K562 (cell line): Measurements from ENCODE around the gene SNCB. TPM values are rescaled to one million over a fixed set of nuclear protein-coding genes. Genes with fewer than 3 reads are reported as not detected.

Experiments used
- ATAC-seq: fragments of 200-7000 bp; cut with Tn5 transposase; 3 replicates; pipeline ENCODE4 v1.9.1; 2020; ENCODE audit warnings: moderate library complexity
- BruUV-seq: library from RNA; stranded (reverse); fragments of 400-500 nt; replicated peaks from 2 replicates; lab custom pipeline; 2021; lab: Mats Ljungman, UMichigan
- CTCF ChIA-PET: fragments of 300-600 bp; formaldehyde crosslinking; extraction: SDS; loops from one replicate; lab custom pipeline; 2021; ENCODE audit warnings: low intra/inter-chr PET ratio; lab: Yijun Ruan, JAX
- POLR2A ChIA-PET: fragments of 300-600, 350-650 bp; sonication (Branson Sonifier 250); formaldehyde crosslinking; extraction: SDS; loops from one replicate; lab custom pipeline; 2021; ENCODE audit warnings: antibody characterized with exemption, inconsistent platforms; lab: Yijun Ruan, JAX
- DNase-seq, 4 experiments: peaks; one replicate each; pipeline versions ENCODE4 v3.0.0 to v3.0.0-alpha.2; 2011 to 2018; ENCODE audit warnings: low spot score in 3 of 4, mixed read lengths in 3 of 4; ENCODE audit errors: extremely low read depth in 1 of 4
- FAIRE-seq: peaks from 2 replicates; lab custom pipeline; 2011; peaks lifted over from hg19 to GRCh38; lab: Jason Lieb, UNC
- H2AFZ ChIP-seq: 2 replicates; pipeline ENCODE4 v1.6.0; 2011; ENCODE audit warnings: low read depth, low read length, control low read depth, inconsistent platforms
- H3K27ac ChIP-seq: fragments of 200-600 bp; 3 replicates; pipeline ENCODE4 v1.8.0; 2011; ENCODE audit warnings: low read depth, mild to moderate bottlenecking, control low read depth, inconsistent platforms, low read length, moderate library complexity, mixed read lengths; ENCODE audit errors: extremely low read depth
- H3K27me3 ChIP-seq, 2 experiments: fragments of 300-600 bp in 1 of 2; 2 replicates in 1 of 2; 3 replicates in 1 of 2; pipeline versions ENCODE4 v1.6.0 to v1.8.0; 2011; ENCODE audit warnings: inconsistent platforms in 2 of 2, low read length in 2 of 2, mild to moderate bottlenecking in 1 of 2, mixed read lengths in 1 of 2, moderate library complexity in 1 of 2; ENCODE audit not compliant: control insufficient read depth in 2 of 2, insufficient read depth in 2 of 2
- H3K36me3 ChIP-seq: fragments of 300-600 bp; 3 replicates; pipeline ENCODE4 v1.8.0; 2011; ENCODE audit warnings: mild to moderate bottlenecking, low read length, inconsistent platforms; ENCODE audit not compliant: control insufficient read depth, insufficient read depth
- H3K4me1 ChIP-seq, 2 experiments: fragments of 200-600 bp in 1 of 2; replicated peaks in 1 of 2; 2 replicates in 1 of 2; 3 replicates in 1 of 2; pipeline versions ENCODE4 v1.5.1 to v1.8.0; 2011; ENCODE audit warnings: inconsistent platforms in 2 of 2, low read length in 2 of 2, mild to moderate bottlenecking in 1 of 2, mixed read lengths in 1 of 2, moderate library complexity in 1 of 2; ENCODE audit not compliant: control insufficient read depth in 2 of 2, insufficient read depth in 2 of 2
- H3K4me2 ChIP-seq: 2 replicates; pipeline ENCODE4 v1.6.1; 2011; ENCODE audit warnings: low read length, control low read depth, inconsistent platforms, mixed read lengths; ENCODE audit not compliant: insufficient read depth
- H3K4me3 ChIP-seq: fragments of 200-600 bp; sonication (generic), shearing (Covaris generic); 2 replicates; pipeline ENCODE4 v1.5.1; 2016; ENCODE audit warnings: control low read depth, inconsistent platforms
- H3K79me2 ChIP-seq: fragments of 200-600 bp; 3 replicates; pipeline ENCODE4 v1.8.0; 2011; ENCODE audit warnings: low read length, inconsistent platforms; ENCODE audit not compliant: control insufficient read depth, insufficient read depth
- H3K9ac ChIP-seq, 2 experiments: 2 replicates each; pipeline versions ENCODE4 v1.6.0 to v1.6.1; 2011; ENCODE audit warnings: low read depth in 2 of 2, low read length in 2 of 2, control low read depth in 1 of 2, inconsistent platforms in 1 of 2, mild to moderate bottlenecking in 1 of 2, mixed read lengths in 1 of 2; ENCODE audit not compliant: insufficient read depth in 1 of 2
- H3K9me1 ChIP-seq: one replicate; pipeline ENCODE4 v1.6.0; 2011; ENCODE audit warnings: inconsistent platforms, mild to moderate bottlenecking, low read length, moderate library complexity; ENCODE audit not compliant: control insufficient read depth, insufficient read depth
- H3K9me3 ChIP-seq: replicated peaks from 2 replicates; pipeline ENCODE4 v1.5.1; 2011; ENCODE audit warnings: low read depth, low read length, inconsistent platforms; ENCODE audit not compliant: control insufficient read depth, insufficient read depth
- H4K20me1 ChIP-seq: replicated peaks from 2 replicates; pipeline ENCODE4 v1.6.1; 2011; ENCODE audit warnings: low read length, inconsistent platforms, mixed read lengths; ENCODE audit not compliant: control insufficient read depth, insufficient read depth
- BCOR ChIP-seq: fragments of 450-650 bp; IDR thresholded peaks from 2 replicates; pipeline ENCODE4 v1.6.1; 2016
- CBX3 ChIP-seq, 2 experiments: IDR thresholded peaks; 1 replicate in 1 of 2; 2 replicates in 1 of 2; pipeline ENCODE4 v1.6.1; 2012; ENCODE audit warnings: inconsistent platforms in 2 of 2, low read length in 2 of 2, borderline replicate concordance in 1 of 2, control low read depth in 1 of 2
- E2F3 ChIP-seq: fragments of 250-450 bp; sonication (Bioruptor Pico); IDR thresholded peaks from 2 replicates; pipeline ENCODE4 v1.4.0; 2020; ENCODE audit warnings: mild to moderate bottlenecking
- HDGF ChIP-seq: fragments of 450-650 bp; IDR thresholded peaks from 2 replicates; pipeline ENCODE4 v1.6.1; 2016
- KDM1A ChIP-seq, 2 experiments: fragments of 450-650 bp; IDR thresholded peaks; 2 replicates each; pipeline ENCODE4 v1.6.1; 2016; ENCODE audit warnings: mild to moderate bottlenecking in 2 of 2
- MTA3 ChIP-seq: fragments of 450-650 bp; formaldehyde crosslinking; IDR thresholded peaks from 2 replicates; pipeline ENCODE4 v1.6.1; 2017; ENCODE audit warnings: mild to moderate bottlenecking, borderline replicate concordance
- RBFOX2 ChIP-seq: fragments of 200-400 bp; formaldehyde crosslinking; IDR thresholded peaks from 2 replicates; pipeline ENCODE4 v1.6.1; 2017; ENCODE audit warnings: low read depth, mild to moderate bottlenecking, low read length, moderate library complexity
- RBM25 ChIP-seq: fragments of 200-400 bp; formaldehyde crosslinking; IDR thresholded peaks from 2 replicates; pipeline ENCODE4 v1.6.1; 2018; ENCODE audit warnings: low read length, low read depth, moderate library complexity; ENCODE audit not compliant: severe bottlenecking
- SIRT6 ChIP-seq: IDR thresholded peaks from one replicate; pipeline ENCODE4 v1.6.1; 2012; ENCODE audit warnings: low read depth, mild to moderate bottlenecking, control low read depth, inconsistent platforms, low read length, moderate library complexity
- SMARCA5 ChIP-seq: fragments of 450-650 bp; IDR thresholded peaks from 2 replicates; pipeline ENCODE4 v1.6.1; 2016
- TCF7L2 ChIP-seq: fragments of 150-350 bp; IDR thresholded peaks from 2 replicates; pipeline ENCODE4 v1.6.1; 2016; ENCODE audit warnings: low read depth, mild to moderate bottlenecking, low read length, moderate library complexity
- ZBTB8A ChIP-seq: fragments of 450-650 bp; IDR thresholded peaks from 2 replicates; pipeline ENCODE4 v1.6.1; 2018; ENCODE audit warnings: mild to moderate bottlenecking, moderate library complexity; ENCODE audit not compliant: partially characterized antibody
- ZNF3 ChIP-seq: fragments of 250-450 bp; sonication (Bioruptor Pico); IDR thresholded peaks from 2 replicates; pipeline ENCODE4 v1.5.0; 2021; ENCODE audit warnings: mild to moderate bottlenecking, moderate library complexity
- ZNF436 ChIP-seq: fragments of 250-450, 450-650 bp; sonication (Bioruptor Pico); formaldehyde crosslinking; IDR thresholded peaks from 2 replicates; pipeline ENCODE4 v1.7.0; 2020; ENCODE audit warnings: mild to moderate bottlenecking
- WGBS: fragments of 100-300 bp; shearing (Covaris generic); methylation state at CpG from one replicate; pipeline ENCODE4 v1.1.6; 2016; ENCODE audit warnings: low coverage, mixed read lengths; ENCODE audit not compliant: insufficient coverage; ENCODE audit errors: missing lambda C conversion rate; 5-methylcytosine and 5-hydroxymethylcytosine counted together
- in situ Hi-C: fragments of 300-500 bp; cut with MboI; formaldehyde crosslinking; loops from 4 replicates; pipeline ENCODE4 v1.15.0; 2018; ENCODE audit warnings: inconsistent platforms, mixed read lengths
- intact Hi-C: fragments of 100-400 bp; cut with micrococcal nuclease; formaldehyde crosslinking; loops from 2 replicates; pipeline ENCODE4 v1.14.2; 2022
- polyA plus RNA-seq, 8 experiments: library from polyadenylated mRNA; depleted of rRNA in 4 of 8; stranded (reverse) in 5 of 8; unstranded in 3 of 8; fragments of >200 nt; fragmentation: Nextera tagmentation in 2 of 8; fragmentation: Illumina TruSeq in 1 of 8; extraction: Ambion mirVana in 2 of 8; extraction: Trizol in 1 of 8; gene quantifications; 2 replicates each; pipeline versions ENCODE4 v1.2.1 to v1.2.3, GENCODE V29; 2011 to 2014; ENCODE audit warnings: inconsistent platforms in 1 of 8, missing spikeins in 1 of 8
- total RNA-seq, 7 experiments: library from RNA; depleted of rRNA in 6 of 7; stranded (reverse); fragments of >200 nt in 6 of 7; fragmentation: Illumina TruSeq in 2 of 7; extraction: Trizol in 2 of 7; gene quantifications; 2 replicates each; pipeline versions ENCODE4 v1.2.1 to v1.2.3, GENCODE V29; 2011 to 2021; ENCODE audit warnings: low replicate concordance in 1 of 7
- TF ChIP-seq, protein P1 (sequence below), 3 experiments: IDR thresholded peaks in 2 of 3; conservative IDR thresholded peaks in 1 of 3; 2 replicates each; pipeline ENCODE4 v1.5.1; 2011 to 2012; ENCODE audit warnings: low read length in 3 of 3, mild to moderate bottlenecking in 3 of 3, control low read depth in 2 of 3, improper control_type of control experiment in 1 of 3, inconsistent platforms in 1 of 3, low read depth in 1 of 3, mixed read lengths in 1 of 3, moderate library complexity in 1 of 3; ENCODE audit not compliant: insufficient read depth in 2 of 3

The SNCB gene
- total and polyA plus RNA-seq, 9 of the 15 experiments (the other 6 are each of a cell fraction or from before 2014, with no cell fraction given) = not detected

DNA sequence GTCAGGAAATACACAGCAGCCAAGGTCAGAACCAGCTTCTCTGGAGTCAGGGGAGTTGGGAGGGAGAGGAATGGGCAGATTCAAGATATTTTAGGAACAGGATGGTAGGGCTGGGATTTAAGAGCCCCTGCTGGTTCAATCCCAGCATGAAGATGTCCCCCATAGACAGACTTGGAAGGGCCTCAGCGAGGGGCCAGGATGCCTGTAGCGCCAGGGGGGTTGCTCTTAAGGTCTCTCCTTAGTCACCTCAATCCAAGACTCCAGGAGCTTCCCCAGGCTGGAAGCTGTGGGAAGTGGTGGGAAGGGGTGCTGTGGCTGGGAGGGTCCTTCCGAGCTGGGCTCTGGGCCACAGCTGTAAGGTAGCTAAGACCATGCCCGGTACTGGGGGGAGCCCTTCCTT is 8.9 kb upstream of the SNCB start:
- no peak for ATAC-seq
- POLR2A ChIA-PET = interaction anchor here (1.2 to 1.6 kb wide), 2 partner anchors 9 to 17 kb away, joined by 3 read pairs; no protein-coding TSS in a partner anchor
- TF ChIP-seq E2F3 (CRISPR knock-in tag) = no peak
- TF ChIP-seq ZBTB8A = no peak
- no peak for TF ChIP-seq MTA3
- no peak for TF ChIP-seq TCF7L2
- no peak for TF ChIP-seq CBX3 (IDR thresholded peaks at IDR 0.05; ENCODE audit: borderline replicate concordance in 1 of 2, low read length in 2 of 2)
- no peak for DNase-seq
- CTCF ChIA-PET = no interaction called here
- Histone ChIP-seq H2AFZ (no peak overlapping the region), H3K27ac (no peak overlapping the region), H3K27me3 (peaks cover 29 to 45% of the 10 kb centered on the region in 2 experiments), H4K20me1 (peaks cover 4% of the 10 kb centered on the region; the same call in 1 of the 2 replicates), H3K4me2 (no peak overlapping the region), H3K36me3 (no peaks in the 10 kb centered on the region), H3K9me1 (no peaks in the 10 kb centered on the region), H3K9me3 (no peaks in the 10 kb centered on the region), H3K79me2 (no peaks in the 10 kb centered on the region), H3K4me1 (peaks cover 5 to 14% of the 10 kb centered on the region in 2 experiments; a peak in 4 of 5 replicates), H3K4me3 (no peak overlapping the region), H3K9ac (no peak overlapping the region)
- intact Hi-C loops (no loop called here), in situ Hi-C loops (no loop called here)
- no TSS peak for BruUV-seq
- FAIRE-seq = no peak
- 10% methylated on average over 4 of the region's 4 CpGs for WGBS

DNA sequence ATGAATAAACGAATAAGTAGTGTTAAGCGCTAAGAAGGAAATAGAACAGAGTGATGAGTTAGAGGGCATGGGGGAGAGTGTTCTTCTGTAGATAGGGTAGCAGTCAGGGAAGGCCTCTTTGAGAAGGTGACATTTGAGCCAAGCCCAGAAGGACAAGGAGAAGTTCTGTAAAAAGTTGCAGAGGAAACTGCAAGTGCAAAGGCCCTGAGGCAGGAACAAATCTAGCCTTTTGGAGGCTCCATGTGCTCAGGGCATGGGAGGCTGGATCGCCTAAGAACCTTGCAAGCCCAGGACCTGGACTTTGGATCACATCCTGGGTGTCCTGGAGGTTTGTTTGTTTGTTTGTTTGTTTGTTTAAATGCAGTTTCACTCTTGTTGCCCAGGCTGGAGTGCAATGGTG is 8.1 kb upstream of the SNCB start:
- FAIRE-seq = no peak
- Histone ChIP-seq H3K27ac (no peak overlapping the region), H3K9me1 (no peaks in the 10 kb centered on the region), H3K36me3 (no peaks in the 10 kb centered on the region), H3K4me2 (no peak overlapping the region), H3K9ac (no peak overlapping the region), H3K9me3 (no peaks in the 10 kb centered on the region), H3K4me1 (peaks cover 2 to 6% of the 10 kb centered on the region in 2 experiments; a peak in 3 of 5 replicates), H3K79me2 (no peaks in the 10 kb centered on the region), H3K27me3 (peaks cover 31 to 52% of the 10 kb centered on the region in 2 experiments), H2AFZ (no peak overlapping the region), H4K20me1 (peaks cover 4% of the 10 kb centered on the region; the same call in 1 of the 2 replicates), H3K4me3 (no peak overlapping the region)
- ATAC-seq = no peak
- no peak for DNase-seq
- ChIA-PET POLR2A (interaction anchor here (0.6 to 1.6 kb wide), 2 partner anchors 17 to 22 kb away, joined by 3 read pairs; no protein-coding TSS in a partner anchor), CTCF (no interaction called here)
- WGBS = 53% methylated on average over 3 of the region's 3 CpGs
- intact Hi-C loops (no loop called here), in situ Hi-C loops (no loop called here)
- TF ChIP-seq BCOR (peak; percentile 45; the same call in 1 of the 2 replicates), KDM1A (IDR thresholded peaks at IDR 0.05) (0 out of 4 replicates have a peak, but pooled peaks of 1 of the 2 experiments have one; percentile 9), RBFOX2 (no peak), SIRT6 (no peak), ZNF436 (CRISPR knock-in tag) (no peak), RBM25 (peak; percentile 88), ZNF3 (CRISPR knock-in tag) (0 out of 2 replicates have a peak, but pooled peaks have one; percentile 22), SMARCA5 (peak; percentile 64; the same call in 1 of the 2 replicates), HDGF (no peak)
- TF ChIP-seq, protein P1, sequence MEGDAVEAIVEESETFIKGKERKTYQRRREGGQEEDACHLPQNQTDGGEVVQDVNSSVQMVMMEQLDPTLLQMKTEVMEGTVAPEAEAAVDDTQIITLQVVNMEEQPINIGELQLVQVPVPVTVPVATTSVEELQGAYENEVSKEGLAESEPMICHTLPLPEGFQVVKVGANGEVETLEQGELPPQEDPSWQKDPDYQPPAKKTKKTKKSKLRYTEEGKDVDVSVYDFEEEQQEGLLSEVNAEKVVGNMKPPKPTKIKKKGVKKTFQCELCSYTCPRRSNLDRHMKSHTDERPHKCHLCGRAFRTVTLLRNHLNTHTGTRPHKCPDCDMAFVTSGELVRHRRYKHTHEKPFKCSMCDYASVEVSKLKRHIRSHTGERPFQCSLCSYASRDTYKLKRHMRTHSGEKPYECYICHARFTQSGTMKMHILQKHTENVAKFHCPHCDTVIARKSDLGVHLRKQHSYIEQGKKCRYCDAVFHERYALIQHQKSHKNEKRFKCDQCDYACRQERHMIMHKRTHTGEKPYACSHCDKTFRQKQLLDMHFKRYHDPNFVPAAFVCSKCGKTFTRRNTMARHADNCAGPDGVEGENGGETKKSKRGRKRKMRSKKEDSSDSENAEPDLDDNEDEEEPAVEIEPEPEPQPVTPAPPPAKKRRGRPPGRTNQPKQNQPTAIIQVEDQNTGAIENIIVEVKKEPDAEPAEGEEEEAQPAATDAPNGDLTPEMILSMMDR (IDR thresholded peaks at IDR 0.05 in 2 of 3, conservative IDR thresholded peaks at IDR 0.05 in 1 of 3; ENCODE audit: insufficient read depth in 2 of 3, low read depth in 1 of 3, low read length in 3 of 3) = no peak
- no TSS peak for BruUV-seq
